NCI-H2029 treated with DMSO at 0.1 percent for 48 hours (cell line): ENCODE results near the gene ZNF185.
"Not testable (repeated sequence)": the region's sequence is repeated elsewhere in the genome, so short reads cannot be mapped to it uniquely, and the experiment has no call there.

Experiments
- DNase-seq: peaks from one replicate; lab custom pipeline; 2025; lab: John Stamatoyannopoulos, UW

Gene ZNF185

DNA sequence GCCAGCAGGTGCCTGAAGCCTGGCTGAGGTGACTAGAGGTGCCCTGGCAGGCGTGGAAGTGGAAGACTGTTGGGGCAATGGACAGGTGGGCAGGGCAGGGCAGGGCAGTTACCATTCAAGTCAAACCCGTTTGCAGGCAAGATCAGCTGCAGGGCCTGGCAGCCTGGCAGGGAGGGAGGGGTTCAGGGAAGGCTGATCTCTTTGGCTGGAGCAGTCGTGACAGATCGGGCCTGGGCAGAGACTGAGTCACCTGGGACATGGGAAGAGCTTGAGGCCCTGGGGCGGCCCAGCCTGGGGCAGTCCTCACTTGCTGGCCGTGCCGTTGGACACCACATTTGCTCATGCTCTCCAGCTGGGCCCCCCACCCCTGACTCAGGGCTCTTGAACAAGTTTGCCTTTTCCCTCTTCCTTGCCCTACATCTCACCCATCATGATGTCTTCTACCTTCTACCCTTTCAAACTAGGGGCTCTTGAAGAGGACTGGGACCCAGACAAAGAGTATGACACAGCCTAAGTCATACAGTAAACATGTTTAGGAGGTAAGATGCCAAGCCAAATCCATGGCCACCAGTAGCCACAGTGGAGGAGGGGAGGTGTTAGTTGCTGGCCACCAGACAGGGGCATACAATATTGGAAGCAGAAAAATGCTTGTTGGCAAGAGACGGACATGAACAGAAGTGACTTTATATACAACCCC lies 2.0 kb upstream of the ZNF185 start:
- no peak for DNase-seq

DNA sequence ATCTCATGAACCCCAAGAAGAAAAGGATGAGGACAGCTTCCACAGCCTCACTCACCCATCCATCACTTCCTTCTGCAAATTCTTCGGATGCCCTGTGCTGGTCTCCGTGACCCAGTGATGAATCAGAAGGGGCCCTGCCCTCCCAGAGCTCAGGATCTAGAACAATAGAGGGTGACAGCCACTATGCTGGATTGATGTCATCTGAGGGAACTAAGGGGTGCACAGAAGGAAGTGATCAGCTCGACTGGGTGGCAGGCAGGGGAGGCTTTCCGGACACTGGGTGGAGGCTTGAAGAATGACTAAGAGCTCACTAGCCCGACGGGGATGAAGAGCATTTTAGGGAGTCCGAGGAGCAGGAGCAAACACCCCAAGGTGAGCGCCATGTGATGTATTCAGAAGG lies 1.4 kb upstream of the ZNF185 start:
- DNase-seq: no peak

DNA sequence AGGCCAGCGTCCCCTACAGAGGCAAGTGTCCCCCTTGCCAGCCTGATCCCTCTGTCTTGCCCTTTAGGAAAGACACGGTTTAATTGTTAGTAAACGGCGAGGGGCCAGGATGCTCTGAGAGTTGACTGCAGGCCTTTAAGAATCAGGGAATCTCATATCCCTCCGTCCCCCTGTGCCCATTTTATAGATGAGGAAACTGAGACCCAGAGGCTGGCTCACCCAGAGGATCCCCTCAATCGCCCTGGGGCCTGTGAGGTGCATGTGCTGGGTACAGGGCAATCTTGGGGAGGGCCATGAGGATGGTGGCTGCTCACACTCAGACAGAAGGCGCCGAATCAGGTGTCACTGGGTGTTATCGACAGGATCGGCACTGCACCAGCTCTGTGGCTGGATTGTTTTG lies 575 bp downstream of the ZNF185 start:
- no peak for DNase-seq

DNA sequence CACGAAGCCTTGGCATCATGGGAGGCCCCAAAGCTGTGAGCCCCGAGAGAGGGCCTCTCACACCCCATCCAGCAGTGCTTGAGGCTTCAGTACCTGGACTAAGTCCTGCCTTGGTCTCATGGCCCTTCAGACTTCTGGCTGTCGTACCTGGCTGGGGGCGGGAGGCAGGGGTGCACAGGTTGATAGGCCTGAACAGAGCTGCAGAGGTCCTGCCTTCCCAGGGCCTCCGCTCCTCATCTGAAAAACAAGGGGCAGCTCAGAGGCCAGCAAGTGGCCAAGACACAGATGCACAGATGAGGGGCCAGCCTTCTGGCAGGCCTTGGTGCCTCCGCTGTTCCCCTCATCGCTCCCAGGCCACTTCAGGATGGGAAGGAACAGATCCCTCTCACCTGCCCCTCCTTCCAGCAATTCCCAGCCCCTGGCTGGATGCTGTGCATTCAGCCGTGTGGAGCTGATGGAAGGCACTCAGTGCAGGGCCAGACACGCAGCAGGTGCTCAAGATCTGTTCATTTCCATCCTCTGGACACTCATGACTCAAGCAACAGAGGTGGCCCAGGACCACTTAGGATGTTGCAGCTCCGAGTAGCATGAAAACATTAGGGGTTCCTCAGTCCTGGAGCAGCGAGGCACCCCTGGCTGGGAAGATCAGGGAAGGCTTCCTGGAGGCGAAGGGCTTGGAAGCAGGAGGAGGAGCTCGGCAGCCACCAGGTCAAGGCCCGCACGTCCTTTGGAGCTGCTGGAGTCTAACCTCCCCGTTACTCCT lies 1.4 kb downstream of the ZNF185 start:
- DNase-seq: no peak

DNA sequence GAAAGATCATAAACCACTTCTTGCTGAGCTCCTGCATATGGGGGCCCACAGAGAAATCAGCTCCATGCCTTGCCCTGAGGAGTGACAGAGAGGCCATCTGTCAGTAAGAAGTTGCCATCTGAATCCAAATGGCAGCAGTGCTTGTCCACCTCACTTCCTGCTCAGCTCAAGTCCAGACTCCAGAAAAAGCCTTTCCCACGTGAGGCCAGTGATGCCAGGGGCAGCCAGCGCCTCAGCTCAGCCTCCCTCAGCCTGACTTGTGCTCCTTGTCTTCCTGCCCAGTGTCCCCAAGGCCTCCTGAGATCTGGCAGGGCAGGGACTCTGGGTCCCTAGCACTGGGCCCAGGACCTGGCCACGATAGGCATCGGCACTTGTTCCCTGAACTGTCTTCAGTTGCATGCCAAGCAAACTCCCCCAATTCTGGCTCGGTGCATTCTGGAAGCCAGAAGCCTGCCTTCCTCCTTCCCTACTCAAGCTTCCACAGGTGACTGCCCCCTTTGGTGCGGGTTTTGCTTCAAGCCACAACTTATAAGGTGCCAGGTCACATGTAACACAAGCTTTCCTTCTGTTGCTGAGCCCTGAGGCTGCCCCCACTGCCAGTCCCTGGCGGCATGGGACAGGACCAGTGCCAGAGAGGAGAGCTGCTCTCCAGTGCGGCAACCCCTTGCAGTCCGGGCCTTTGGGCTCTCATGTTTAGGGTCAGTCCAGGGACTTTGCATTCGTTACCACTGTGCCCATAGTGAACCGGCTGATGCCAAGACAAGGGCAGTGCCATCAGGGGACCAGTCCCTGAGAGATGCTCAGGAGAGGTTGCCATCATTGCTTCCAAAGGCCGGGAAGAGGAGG lies 2.2 kb downstream of the ZNF185 start:
- DNase-seq: no peak

DNA sequence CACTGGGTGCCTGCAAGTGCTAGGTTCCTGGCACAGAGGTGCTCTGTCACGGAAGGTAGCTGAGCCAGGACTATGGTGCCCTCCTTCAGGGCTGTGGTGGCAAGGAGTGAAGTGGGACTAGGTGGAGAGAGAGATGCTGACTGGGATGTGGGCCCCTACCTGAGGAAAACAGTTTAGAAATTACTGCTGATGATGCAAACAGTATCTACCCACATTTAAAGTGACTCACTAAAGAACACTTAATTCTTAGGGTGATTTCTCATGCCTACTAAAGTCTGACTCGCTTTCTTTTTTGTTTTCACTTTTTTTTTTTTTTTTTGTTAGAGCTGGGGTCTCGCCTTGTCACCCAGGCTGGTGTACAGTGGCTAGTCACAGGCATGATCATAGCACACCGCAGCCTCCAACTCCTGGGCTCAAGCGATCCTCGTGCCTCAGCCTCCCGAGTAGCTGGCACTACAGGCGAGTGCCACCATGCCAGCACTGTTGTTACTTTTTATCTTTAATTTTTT lies 3.1 kb downstream of the ZNF185 start:
- no peak for DNase-seq

DNA sequence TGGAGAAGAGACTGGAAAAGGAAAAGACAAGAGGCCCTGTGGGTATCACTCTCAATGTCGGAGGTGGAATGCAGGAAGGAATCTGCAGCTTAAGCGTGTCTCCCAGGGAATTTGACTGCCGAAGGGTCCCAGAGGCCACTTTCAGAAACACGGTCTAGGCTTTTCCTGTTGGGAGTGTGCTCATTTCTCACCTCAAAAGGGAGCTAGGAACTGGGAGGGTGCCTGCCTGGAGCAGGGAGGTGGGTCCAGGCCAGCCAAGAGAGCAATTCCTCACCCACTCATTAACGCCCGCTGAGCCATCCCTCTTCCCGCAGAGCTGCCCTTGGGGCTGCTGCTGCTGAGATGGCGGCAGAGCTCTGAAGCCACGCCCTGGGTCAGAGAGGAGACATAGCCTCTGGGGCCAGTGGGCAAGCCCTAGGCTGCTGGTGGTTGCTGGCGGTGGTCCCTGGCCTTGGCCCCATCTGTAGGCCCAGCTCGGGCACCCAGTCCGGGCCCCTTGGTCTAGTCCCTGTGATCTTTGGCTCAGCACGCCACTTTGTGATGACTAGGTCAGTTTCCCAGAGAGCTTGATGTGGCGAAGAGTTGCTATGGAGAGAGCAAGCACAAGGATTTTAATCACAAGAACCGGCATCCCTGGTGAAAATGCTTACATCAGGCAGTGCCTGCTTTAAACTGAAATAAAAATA lies 4.1 kb downstream of the ZNF185 start:
- no peak for DNase-seq

DNA sequence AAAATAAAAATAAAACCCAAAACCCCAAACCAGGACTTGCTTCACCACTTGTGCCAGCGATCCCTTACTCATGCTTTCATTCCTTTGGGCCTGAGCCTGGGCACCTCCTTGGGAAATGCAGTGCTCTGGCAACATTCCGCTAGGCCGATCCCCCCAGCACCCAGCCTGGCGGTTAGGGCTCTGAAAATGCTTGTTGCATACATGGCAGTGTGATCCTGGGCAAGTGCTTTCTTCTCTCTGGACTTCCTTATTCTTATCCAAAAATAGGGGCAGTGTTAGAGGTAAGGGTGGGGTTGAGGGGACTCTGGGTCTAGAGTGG lies 4.6 kb downstream of the ZNF185 start:
- DNase-seq: no peak

DNA sequence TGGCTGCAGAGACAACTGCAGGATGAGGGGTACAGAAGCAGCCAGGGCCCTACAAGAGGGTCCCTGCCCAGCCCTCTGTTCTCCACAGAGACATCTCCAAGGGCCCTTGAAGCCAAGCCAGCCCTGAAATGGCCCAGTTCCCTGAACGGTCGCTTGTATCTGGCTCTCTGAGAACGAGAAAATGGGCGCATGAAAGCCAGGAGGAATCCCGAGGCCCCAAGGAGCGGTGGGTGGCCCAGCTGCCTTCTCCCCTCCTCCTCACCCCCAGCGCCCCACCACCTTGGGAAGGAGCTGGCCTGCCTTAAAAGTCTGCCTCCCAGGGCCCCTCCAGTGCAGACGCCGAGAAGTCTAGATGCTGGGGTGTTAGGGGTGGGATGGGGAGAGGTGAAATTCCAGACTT lies 5.7 kb downstream of the ZNF185 start:
- no peak for DNase-seq

DNA sequence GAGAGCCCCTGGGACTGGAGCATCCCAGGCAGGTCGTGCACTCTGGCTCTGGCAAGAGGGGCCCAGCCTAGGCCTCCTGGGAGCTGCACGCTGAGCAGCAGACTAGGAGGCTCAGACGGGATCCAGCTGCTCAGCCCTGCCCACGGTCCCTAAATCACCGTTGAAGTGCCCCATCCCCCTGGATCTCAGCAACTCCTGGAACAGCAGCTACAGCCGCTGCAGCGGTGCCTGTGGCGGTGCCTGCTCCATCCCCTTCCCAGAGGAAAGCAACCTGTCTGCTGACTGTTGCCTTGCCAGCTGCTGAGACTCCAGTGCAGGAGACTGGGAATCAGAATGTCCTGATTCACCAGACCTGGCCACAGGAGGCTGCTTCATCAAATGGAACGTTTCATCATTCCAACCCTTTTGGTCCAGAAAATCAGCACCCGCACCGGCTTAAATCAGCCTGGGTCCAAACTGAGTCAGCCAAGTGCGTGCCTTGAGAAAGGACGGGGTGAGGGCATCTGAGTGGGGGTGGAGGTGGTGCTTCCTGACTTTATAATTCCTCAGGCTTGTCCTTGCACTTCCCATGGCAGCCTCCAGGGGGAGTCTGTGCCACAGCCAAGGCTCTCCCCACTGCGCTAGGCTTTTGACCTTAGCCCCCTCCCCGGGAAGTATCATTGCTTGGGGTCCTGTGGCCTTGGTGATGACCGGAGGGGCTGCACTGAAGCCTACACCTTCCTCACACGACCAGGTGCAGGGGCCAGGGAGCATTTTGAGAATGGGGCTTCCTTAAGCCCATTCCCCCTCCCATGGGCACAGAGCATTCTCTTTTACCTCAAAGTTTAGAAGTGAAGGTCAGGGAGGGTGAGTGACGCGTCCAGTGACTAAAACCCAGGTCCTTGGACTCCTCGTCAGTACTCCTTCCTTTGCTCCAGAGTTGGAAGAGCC lies 6.5 kb downstream of the ZNF185 start:
- DNase-seq: no peak

DNA sequence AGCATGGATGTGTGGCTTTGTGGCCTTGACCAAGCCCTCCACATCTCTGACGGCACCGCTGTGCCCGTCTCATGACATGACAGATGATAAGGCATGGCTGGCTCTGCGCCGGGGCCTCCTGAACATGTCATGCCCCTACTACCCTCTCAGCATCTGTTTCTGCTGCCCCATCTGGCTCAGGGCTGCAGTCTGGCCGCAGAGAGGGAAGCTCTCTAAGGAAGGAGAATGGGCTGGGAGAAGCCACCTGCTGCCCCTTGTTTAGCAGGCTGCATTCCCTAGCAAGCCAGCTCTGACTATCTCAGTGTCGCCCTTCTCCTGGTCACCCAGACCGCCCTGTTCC lies 7.2 kb downstream of the ZNF185 start:
- DNase-seq: no peak

DNA sequence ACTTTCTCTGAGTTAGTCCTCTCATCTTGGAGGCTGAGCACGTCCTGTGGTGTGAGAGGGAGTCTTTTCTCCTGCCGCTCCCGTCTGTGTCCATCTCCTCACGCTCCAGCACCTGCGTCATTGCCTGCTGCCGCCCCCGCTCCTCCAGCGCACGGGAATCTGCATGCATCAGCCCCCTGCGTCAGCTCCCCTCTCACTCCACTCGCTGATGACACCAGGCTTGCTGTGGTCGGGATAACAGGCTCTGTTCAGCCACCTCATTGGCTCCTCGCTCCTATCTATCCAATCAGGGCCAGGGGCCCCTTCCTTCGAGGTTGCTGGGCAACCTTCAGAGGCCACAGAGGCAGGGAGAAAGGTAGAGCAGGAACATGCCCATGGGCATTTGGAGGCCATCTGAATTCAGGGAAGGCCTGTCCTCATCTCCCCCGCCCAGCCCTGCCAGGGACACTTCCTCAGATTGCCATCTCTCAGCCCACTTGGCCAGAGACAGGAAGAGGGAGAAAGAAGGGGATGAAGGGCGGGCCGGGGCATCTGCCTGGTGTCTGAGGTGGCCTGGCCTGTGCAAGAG lies 9.3 kb downstream of the ZNF185 start:
- DNase-seq: no peak

DNA sequence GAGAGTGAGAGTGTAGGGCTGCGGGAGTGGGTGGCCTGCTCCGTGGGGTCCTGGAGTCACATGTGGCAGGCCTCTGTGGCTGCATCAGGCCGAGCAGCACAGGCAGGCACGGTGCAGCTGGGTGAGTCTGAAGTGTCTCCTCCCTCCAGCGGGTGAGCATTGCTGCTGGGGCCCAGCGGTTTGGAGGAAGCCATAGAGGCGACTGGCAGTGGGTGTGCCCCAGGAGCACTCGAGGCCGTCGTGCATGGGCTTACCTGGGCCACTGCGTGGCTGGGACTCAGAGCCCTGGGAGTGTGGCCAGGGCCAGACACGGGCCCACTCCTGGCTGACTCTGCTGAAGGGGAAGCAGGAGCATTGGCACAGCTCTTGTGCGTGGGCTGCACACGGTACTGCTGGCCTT lies 10.6 kb downstream of the ZNF185 start:
- no peak for DNase-seq

DNA sequence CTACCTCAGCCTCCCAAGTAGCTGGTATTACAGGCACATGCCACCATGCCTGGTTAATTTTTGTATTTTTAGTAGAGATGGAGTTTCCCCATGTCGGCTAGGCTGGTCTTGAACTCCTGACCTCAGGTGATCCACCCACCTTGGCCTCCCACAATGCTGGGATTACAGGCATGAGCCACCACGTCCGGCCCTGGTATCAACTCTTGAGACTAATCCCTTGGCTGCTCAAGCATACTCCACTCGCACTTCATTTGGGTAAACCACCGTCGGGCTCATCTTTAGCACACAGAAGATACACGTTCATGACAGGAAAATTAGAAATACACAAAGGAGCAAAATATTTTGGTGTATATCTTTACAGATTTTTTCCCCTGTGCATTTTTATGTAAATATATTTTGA lies 12.2 kb downstream of the ZNF185 start:
- not testable (repeated sequence) for DNase-seq

DNA sequence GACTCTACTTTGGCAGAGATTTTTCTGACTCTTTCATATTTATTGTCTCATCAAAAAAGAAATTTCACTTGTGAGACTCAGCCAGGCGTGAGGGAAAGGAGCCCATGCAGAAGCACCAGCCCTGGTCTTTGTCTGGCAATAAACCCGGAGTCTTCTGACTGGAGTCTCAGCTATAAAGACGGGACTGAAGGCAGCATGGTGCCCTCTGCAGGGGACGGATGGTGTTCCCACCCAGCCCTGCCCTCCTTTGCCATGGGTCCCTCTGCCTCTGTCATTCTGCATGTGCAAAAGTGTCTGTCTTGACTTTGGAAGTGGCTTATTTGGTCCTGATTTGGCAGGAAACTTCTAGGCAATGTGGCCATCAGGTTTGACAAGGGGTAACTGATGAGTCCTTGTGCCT lies 14.2 kb downstream of the ZNF185 start:
- no peak for DNase-seq

DNA sequence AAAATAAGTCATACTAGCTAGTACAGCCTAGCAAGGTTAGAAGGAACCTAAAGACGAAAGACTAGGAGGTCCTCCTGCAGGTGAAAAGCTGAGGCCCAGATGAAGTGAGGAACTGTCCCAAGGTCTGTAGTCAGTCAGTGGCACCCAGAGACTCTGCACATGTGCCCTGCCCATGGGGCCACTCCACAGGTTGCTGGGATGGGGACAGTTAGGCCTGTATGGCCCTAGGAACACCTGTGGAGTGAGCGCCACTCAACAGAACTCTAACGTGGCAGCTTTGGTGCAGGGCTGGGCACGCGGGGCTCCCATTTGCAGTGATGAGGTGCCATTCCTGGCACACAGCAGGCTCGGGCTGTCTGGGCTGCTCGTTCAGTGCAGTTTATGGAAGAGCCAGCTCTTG lies 14.8 kb downstream of the ZNF185 start:
- no peak for DNase-seq

DNA sequence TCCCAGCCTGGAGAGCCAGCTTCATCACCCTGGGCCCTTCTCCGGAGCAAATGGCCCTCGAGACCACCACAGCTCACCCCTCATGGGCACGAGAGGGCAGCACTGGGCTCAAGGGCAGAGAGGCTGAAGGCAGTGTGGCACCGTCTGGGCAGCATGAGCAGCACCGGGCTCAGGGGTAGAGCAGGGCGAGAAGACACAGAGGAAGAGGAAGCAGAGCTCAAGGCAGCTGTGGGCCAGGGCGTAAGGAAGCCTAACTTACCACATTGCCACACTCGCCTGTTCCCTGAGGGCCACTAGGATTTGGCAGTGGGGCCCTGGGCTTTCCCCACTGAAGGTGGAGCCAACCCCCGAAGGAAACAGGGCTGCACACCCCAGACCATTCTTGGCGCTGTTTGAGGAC lies 15.5 kb downstream of the ZNF185 start:
- DNase-seq: no peak

DNA sequence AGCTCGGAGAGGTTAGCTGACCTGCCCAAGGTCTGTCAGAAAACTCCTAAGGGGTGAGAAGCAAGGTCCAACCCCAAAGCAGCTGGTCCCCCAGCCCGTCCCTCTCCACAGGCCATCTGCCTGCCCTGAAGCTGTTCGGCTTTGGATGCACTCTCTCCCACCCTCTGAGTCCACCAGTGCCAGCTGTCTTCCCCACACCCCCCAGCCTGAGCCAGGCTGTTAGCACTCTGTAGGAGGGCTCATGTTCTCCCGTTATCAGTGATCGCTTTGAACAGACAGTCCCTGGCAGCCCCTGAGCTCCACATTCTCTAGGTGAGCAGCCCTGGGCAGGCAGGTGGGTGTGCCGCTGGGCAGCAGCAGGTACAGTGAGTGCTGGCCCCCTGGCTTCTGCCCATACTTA lies 16.0 kb downstream of the ZNF185 start:
- no peak for DNase-seq

DNA sequence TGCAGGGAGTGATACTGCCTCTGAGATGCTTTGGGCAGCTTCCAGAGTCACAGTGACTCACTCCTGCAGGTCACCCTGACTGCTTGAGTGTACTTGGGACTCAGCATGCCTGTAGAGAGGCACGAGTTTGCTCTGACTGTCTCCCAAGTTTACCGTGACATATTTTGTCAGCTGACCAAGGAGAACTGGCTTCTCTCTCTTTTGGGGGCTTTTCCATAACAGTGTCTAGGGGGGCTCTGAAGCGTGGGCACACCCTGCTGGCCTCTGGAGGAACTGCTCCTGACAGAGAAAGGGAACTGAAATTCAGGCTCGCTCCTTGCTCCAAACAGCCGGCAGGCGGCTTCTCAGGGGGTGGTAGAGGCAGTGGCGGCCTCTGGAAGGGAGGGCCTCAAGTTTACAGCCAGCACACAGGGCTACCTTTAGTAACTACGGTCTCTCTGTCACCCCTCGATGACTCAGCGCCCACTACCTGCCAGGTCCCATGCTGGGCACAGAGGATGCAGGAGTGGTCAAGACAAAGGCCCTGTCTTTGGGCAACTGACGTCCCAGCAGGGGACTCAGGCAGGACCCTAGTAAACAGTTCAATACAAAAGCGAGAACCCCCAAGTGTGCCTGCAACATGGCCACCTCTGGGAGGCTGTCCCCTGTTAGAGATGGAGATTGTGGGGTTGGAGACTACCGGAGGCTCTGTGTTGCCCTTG lies 17.8 kb downstream of the ZNF185 start:
- no peak for DNase-seq
